GM12878 (cell line): ENCODE data around the gene IPCEF1. TPM values are rescaled to one million over a fixed set of nuclear protein-coding genes. Genes with fewer than 3 reads are reported as not detected.

ENCODE experiments used
- ATAC-seq: fragments of 200-7000 bp; cut with Tn5 transposase; 3 replicates; pipeline ENCODE4 v1.9.1; 2020; ENCODE audit warnings: mild to moderate bottlenecking, moderate library complexity
- BruUV-seq: library from RNA; stranded (reverse); fragments of 400-500 nt; replicated peaks from 2 replicates; lab custom pipeline; 2021; lab: Mats Ljungman, UMichigan
- CTCF ChIA-PET: fragments of 300-600 bp; sonication (Branson Sonifier 250); formaldehyde crosslinking; extraction: SDS; loops from one replicate; lab custom pipeline; 2021; ENCODE audit warnings: inconsistent platforms; lab: Yijun Ruan, JAX
- POLR2A ChIA-PET: fragments of 350-600 bp; formaldehyde crosslinking; extraction: SDS; loops from one replicate; lab custom pipeline; 2021; ENCODE audit warnings: inconsistent platforms; lab: Charles Lee
- RAD21 ChIA-PET: fragments of 300-600 bp; sonication (Branson Sonifier 250); formaldehyde crosslinking; loops from one replicate; lab custom pipeline; 2023; ENCODE audit warnings: antibody characterized with exemption; ENCODE audit not compliant: unreplicated experiment; lab: Charles Lee
- SMC1A ChIA-PET: fragments of 300-600 bp; sonication (Branson Sonifier 250); formaldehyde crosslinking; loops from one replicate; lab custom pipeline; 2023; ENCODE audit not compliant: unreplicated experiment, uncharacterized antibody; lab: Charles Lee
- DNase-seq: peaks from one replicate; pipeline ENCODE4 v3.0.0-alpha.2; 2011; ENCODE audit warnings: low read depth, low spot score
- FAIRE-seq: peaks from 3 replicates; lab custom pipeline; 2011; peaks lifted over from hg19 to GRCh38; lab: Jason Lieb, UNC
- H2AFZ ChIP-seq: 2 replicates; pipeline ENCODE4 v1.6.0; 2011; ENCODE audit warnings: low read depth, low read length, control low read depth; ENCODE audit not compliant: control insufficient read depth
- H3K27ac ChIP-seq: 2 replicates; pipeline ENCODE4 v1.5.1; 2011; ENCODE audit warnings: control low read depth; ENCODE audit not compliant: control insufficient read depth, insufficient read depth
- H3K27me3 ChIP-seq, 2 experiments: replicated peaks in 1 of 2; 2 replicates each; pipeline versions ENCODE4 v1.6.0 to v1.6.1; 2011; ENCODE audit warnings: low read length in 1 of 2; ENCODE audit not compliant: control insufficient read depth in 2 of 2, insufficient read depth in 2 of 2
- H3K36me3 ChIP-seq, 2 experiments: 2 replicates each; pipeline ENCODE4 v1.5.1; 2011; ENCODE audit warnings: low read length in 1 of 2; ENCODE audit not compliant: control insufficient read depth in 2 of 2, insufficient read depth in 2 of 2
- H3K4me1 ChIP-seq: 2 replicates; pipeline ENCODE4 v1.6.1; 2011; ENCODE audit warnings: mild to moderate bottlenecking, low read length, moderate library complexity, mixed read lengths; ENCODE audit not compliant: control insufficient read depth, insufficient read depth
- H3K4me2 ChIP-seq: 2 replicates; pipeline ENCODE4 v1.6.0; 2011; ENCODE audit warnings: control low read depth; ENCODE audit not compliant: control insufficient read depth, insufficient read depth
- H3K4me3 ChIP-seq: fragments of 200-600 bp; sonication (generic); 2 replicates; pipeline ENCODE4 v1.5.1; 2016
- H3K79me2 ChIP-seq: 2 replicates; pipeline ENCODE4 v1.6.0; 2011; ENCODE audit warnings: low read length; ENCODE audit not compliant: control insufficient read depth, insufficient read depth
- H3K9ac ChIP-seq: 2 replicates; pipeline ENCODE4 v1.8.0; 2011; ENCODE audit warnings: low read length, control low read depth, mixed read lengths; ENCODE audit not compliant: control insufficient read depth, insufficient read depth
- H3K9me3 ChIP-seq: replicated peaks from 3 replicates; pipeline ENCODE4 v1.5.1; 2011; ENCODE audit warnings: mild to moderate bottlenecking, low read length; ENCODE audit not compliant: control insufficient read depth, insufficient read depth
- H4K20me1 ChIP-seq: 2 replicates; pipeline ENCODE4 v1.6.0; 2011; ENCODE audit not compliant: control insufficient read depth, insufficient read depth
- ASH2L ChIP-seq: fragments of 300-600, 200-600 bp; sonication (generic); IDR thresholded peaks from 2 replicates; pipeline ENCODE4 v1.6.1; 2017; ENCODE audit warnings: low read depth, mild to moderate bottlenecking, borderline replicate concordance
- BMI1 ChIP-seq: fragments of 450-650 bp; IDR thresholded peaks from 2 replicates; pipeline ENCODE4 v1.6.1; 2016; ENCODE audit warnings: mild to moderate bottlenecking, moderate library complexity, borderline replicate concordance
- EP300 ChIP-seq, 2 experiments: fragments of 150-350 bp in 1 of 2; IDR thresholded peaks; 2 replicates each; pipeline ENCODE4 v1.6.1; 2011 to 2012; ENCODE audit warnings: low read depth in 2 of 2, low read length in 2 of 2, borderline replicate concordance in 1 of 2, improper control_type of control experiment in 1 of 2, inconsistent platforms in 1 of 2; ENCODE audit not compliant: control insufficient read depth in 1 of 2
- IRF4 ChIP-seq: IDR thresholded peaks from 2 replicates; pipeline ENCODE4 v1.6.1; 2011; ENCODE audit warnings: low read depth, low read length
- MTA3 ChIP-seq: IDR thresholded peaks from 2 replicates; pipeline ENCODE4 v1.6.1; 2012; ENCODE audit warnings: low read length, inconsistent platforms, borderline replicate concordance
- NFXL1 ChIP-seq: fragments of 450-650 bp; IDR thresholded peaks from 2 replicates; pipeline ENCODE4 v1.6.1; 2017; ENCODE audit warnings: antibody characterized with exemption, mild to moderate bottlenecking, borderline replicate concordance
- NR2C1 ChIP-seq: fragments of 450-650 bp; IDR thresholded peaks from 2 replicates; pipeline ENCODE4 v1.6.1; 2017; ENCODE audit warnings: antibody characterized with exemption, mild to moderate bottlenecking, moderate library complexity
- NRF1 ChIP-seq: conservative IDR thresholded peaks from 2 replicates; pipeline ENCODE4 v1.6.1; 2011; ENCODE audit warnings: mild to moderate bottlenecking, low read depth, low read length, improper control_type of control experiment
- POLR2A ChIP-seq: IDR thresholded peaks from 2 replicates; pipeline ENCODE4 v1.6.1; 2011; ENCODE audit warnings: low read depth, mild to moderate bottlenecking, low read length
- RELA ChIP-seq: fragments of 450-650 bp; IDR thresholded peaks from 2 replicates; pipeline ENCODE4 v1.8.0; 2014; ENCODE audit warnings: borderline replicate concordance; ENCODE audit not compliant: partially characterized antibody
- SMAD5 ChIP-seq: IDR thresholded peaks from 2 replicates; pipeline ENCODE4 v1.6.1; 2016; ENCODE audit warnings: antibody characterized with exemption, low read depth
- STAT1 ChIP-seq: fragments of 450-650 bp; conservative IDR thresholded peaks from 2 replicates; pipeline ENCODE4 v1.6.1; 2014; ENCODE audit warnings: antibody characterized with exemption, mild to moderate bottlenecking
- TAF1 ChIP-seq: IDR thresholded peaks from 2 replicates; pipeline ENCODE4 v1.6.1; 2011; ENCODE audit warnings: mild to moderate bottlenecking, low read depth, low read length, borderline replicate concordance
- ZBED1 ChIP-seq: IDR thresholded peaks from 2 replicates; pipeline ENCODE4 v1.6.1; 2016; ENCODE audit warnings: borderline replicate concordance
- WGBS: methylation state at CpG from one replicate; pipeline ENCODE4 v1.1.6; 2016; ENCODE audit warnings: low lambda C conversion rate; ENCODE audit not compliant: insufficient replicate concordance, insufficient coverage; ENCODE audit errors: missing lambda C conversion rate; 5-methylcytosine and 5-hydroxymethylcytosine counted together
- in situ Hi-C: fragments of 300-500 bp; cut with MboI; formaldehyde crosslinking; loops from 9 replicates; pipeline ENCODE4 v1.14.3; 2018; ENCODE audit warnings: mixed read lengths
- intact Hi-C: fragments of 100-400 bp; cut with micrococcal nuclease; formaldehyde crosslinking; loops from one replicate; pipeline ENCODE4 v1.14.2; 2022; ENCODE audit not compliant: unreplicated experiment
- polyA plus RNA-seq, 11 experiments: library from polyadenylated mRNA; depleted of rRNA in 4 of 11; unstranded in 6 of 11; stranded (reverse) in 5 of 11; fragments of >200 nt; fragmentation: Nextera tagmentation in 4 of 11; fragmentation: Illumina TruSeq in 1 of 11; extraction: Ambion mirVana in 4 of 11; extraction: Trizol in 1 of 11; gene quantifications; 1 replicate in 1 of 11; 2 replicates in 10 of 11; pipeline versions ENCODE4 v1.2.1 to v1.2.3, GENCODE V29; 2011 to 2016; ENCODE audit warnings: inconsistent platforms in 2 of 11, missing spikeins in 2 of 11, low read depth in 1 of 11
- total RNA-seq, 4 experiments: library from RNA; depleted of rRNA in 3 of 4; stranded (reverse); fragments of >200 nt in 3 of 4; fragmentation: Illumina TruSeq in 1 of 4; extraction: Trizol in 1 of 4; gene quantifications; 2 replicates each; pipeline versions ENCODE4 v1.2.1 to v1.2.3, GENCODE V29; 2013 to 2021
- TF ChIP-seq, protein P1 (sequence below): fragments of 450-650 bp; IDR thresholded peaks from 2 replicates; pipeline ENCODE4 v1.6.1; 2016; ENCODE audit warnings: mild to moderate bottlenecking
- TF ChIP-seq, protein P2 (sequence below): IDR thresholded peaks from 2 replicates; pipeline ENCODE4 v1.6.1; 2012; ENCODE audit warnings: improper control_type of control experiment, low read depth, low read length; ENCODE audit not compliant: insufficient replicate concordance
- TF ChIP-seq, protein P3 (sequence below): fragments of 450-650 bp; IDR thresholded peaks from 2 replicates; pipeline ENCODE4 v1.6.1; 2017; ENCODE audit warnings: low read depth, mild to moderate bottlenecking, moderate library complexity

The IPCEF1 gene
- total and polyA plus RNA-seq, 10 of the 15 experiments (the other 5 are each of a cell fraction or from before 2014, with no cell fraction given) = 1.3 to 137 (median 4.2) TPM

DNA sequence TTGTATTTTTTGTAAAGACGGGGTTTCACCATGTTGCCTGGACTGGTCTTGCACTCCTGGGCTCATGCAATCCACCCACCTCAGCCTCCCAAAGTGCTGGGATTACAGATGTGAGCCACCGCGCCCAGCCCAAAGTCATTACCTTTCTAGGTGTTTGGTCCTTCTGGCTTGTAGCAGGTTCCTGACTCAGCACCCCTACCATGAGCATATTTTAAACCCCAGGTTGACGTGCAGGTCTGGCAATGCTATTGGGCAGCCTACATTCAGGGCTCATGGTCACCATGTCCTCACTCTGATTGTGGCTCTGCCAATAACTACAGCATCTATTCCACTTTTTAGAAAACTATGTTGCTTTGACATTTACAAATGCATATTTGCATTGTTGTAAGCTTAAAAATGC lies 59.4 kb downstream of the IPCEF1 start (continued):
- TF ChIP-seq, protein P1, sequence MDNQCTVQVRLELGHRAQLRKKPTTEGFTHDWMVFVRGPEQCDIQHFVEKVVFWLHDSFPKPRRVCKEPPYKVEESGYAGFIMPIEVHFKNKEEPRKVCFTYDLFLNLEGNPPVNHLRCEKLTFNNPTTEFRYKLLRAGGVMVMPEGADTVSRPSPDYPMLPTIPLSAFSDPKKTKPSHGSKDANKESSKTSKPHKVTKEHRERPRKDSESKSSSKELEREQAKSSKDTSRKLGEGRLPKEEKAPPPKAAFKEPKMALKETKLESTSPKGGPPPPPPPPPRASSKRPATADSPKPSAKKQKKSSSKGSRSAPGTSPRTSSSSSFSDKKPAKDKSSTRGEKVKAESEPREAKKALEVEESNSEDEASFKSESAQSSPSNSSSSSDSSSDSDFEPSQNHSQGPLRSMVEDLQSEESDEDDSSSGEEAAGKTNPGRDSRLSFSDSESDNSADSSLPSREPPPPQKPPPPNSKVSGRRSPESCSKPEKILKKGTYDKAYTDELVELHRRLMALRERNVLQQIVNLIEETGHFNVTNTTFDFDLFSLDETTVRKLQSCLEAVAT = no peak
- TF ChIP-seq RELA (no peak), EP300 (IDR thresholded peaks at IDR 0.05; ENCODE audit: borderline replicate concordance in 1 of 2, control insufficient read depth in 1 of 2, low read depth in 2 of 2, low read length in 2 of 2) (no peak), POLR2A (no peak)

DNA sequence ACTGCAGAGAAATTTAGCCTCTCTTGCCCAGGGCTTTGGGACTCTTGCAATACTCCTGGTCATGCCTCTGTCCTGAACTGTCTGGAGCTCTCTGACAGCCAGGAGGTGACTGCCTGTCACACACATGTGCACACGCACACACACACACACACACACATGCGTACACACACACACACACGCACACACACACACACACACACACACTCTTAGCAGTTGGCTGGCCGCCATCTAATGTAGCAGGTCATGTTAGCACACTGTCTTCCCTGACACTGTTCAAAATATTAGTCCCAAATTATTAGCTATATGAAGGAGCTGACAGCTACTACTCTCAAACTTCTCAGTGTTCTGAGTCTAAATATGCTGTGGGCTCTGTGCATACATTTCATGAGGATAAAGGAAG lies 60.9 kb downstream of the IPCEF1 start:
- in situ Hi-C loops (no loop called here), intact Hi-C loops (no loop called here)
- Histone ChIP-seq H3K36me3 (no peaks in the 10 kb centered on the region), H3K79me2 (no peaks in the 10 kb centered on the region), H3K27ac (no peak overlapping the region), H3K4me2 (no peak overlapping the region), H3K4me1 (peaks cover 13% of the 10 kb centered on the region), H2AFZ (no peak overlapping the region), H3K9ac (no peak overlapping the region), H3K4me3 (no peak overlapping the region), H4K20me1 (no peaks in the 10 kb centered on the region), H3K9me3 (no peaks in the 10 kb centered on the region; the same call in 2 of the 3 replicates), H3K27me3 (no peaks in the 10 kb centered on the region)
- ChIA-PET RAD21 (no interaction called here), SMC1A (no interaction called here), POLR2A (no interaction called here), CTCF (interaction anchor here (0.6 to 1.2 kb wide), 3 partner anchors 11 to 137 kb away, joined by 3 to 4 read pairs (median 3); no protein-coding TSS in a partner anchor)
- FAIRE-seq (no peak), ATAC-seq (no peak), DNase-seq (no peak)
- WGBS = 60% methylated on average over 2 of the region's 4 CpGs
- no TSS peak for BruUV-seq
- TF ChIP-seq TAF1 (no peak), IRF4 (no peak), ASH2L (no peak), ZBED1 (no peak), MTA3 (no peak), BMI1 (no peak), STAT1 (no peak), SMAD5 (no peak), NR2C1 (no peak), NFXL1 (no peak), NRF1 (no peak)
- TF ChIP-seq, protein P2, sequence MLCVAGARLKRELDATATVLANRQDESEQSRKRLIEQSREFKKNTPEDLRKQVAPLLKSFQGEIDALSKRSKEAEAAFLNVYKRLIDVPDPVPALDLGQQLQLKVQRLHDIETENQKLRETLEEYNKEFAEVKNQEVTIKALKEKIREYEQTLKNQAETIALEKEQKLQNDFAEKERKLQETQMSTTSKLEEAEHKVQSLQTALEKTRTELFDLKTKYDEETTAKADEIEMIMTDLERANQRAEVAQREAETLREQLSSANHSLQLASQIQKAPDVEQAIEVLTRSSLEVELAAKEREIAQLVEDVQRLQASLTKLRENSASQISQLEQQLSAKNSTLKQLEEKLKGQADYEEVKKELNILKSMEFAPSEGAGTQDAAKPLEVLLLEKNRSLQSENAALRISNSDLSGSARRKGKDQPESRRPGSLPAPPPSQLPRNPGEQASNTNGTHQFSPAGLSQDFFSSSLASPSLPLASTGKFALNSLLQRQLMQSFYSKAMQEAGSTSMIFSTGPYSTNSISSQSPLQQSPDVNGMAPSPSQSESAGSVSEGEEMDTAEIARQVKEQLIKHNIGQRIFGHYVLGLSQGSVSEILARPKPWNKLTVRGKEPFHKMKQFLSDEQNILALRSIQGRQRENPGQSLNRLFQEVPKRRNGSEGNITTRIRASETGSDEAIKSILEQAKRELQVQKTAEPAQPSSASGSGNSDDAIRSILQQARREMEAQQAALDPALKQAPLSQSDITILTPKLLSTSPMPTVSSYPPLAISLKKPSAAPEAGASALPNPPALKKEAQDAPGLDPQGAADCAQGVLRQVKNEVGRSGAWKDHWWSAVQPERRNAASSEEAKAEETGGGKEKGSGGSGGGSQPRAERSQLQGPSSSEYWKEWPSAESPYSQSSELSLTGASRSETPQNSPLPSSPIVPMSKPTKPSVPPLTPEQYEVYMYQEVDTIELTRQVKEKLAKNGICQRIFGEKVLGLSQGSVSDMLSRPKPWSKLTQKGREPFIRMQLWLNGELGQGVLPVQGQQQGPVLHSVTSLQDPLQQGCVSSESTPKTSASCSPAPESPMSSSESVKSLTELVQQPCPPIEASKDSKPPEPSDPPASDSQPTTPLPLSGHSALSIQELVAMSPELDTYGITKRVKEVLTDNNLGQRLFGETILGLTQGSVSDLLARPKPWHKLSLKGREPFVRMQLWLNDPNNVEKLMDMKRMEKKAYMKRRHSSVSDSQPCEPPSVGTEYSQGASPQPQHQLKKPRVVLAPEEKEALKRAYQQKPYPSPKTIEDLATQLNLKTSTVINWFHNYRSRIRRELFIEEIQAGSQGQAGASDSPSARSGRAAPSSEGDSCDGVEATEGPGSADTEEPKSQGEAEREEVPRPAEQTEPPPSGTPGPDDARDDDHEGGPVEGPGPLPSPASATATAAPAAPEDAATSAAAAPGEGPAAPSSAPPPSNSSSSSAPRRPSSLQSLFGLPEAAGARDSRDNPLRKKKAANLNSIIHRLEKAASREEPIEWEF = no peak
- TF ChIP-seq, protein P3, sequence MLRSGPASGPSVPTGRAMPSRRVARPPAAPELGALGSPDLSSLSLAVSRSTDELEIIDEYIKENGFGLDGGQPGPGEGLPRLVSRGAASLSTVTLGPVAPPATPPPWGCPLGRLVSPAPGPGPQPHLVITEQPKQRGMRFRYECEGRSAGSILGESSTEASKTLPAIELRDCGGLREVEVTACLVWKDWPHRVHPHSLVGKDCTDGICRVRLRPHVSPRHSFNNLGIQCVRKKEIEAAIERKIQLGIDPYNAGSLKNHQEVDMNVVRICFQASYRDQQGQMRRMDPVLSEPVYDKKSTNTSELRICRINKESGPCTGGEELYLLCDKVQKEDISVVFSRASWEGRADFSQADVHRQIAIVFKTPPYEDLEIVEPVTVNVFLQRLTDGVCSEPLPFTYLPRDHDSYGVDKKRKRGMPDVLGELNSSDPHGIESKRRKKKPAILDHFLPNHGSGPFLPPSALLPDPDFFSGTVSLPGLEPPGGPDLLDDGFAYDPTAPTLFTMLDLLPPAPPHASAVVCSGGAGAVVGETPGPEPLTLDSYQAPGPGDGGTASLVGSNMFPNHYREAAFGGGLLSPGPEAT = no peak
